GM12875 (cell line): Measurements from ENCODE around the gene STEAP4.
A peak's percentile ranks its signal among the peaks of the same experiment; 100 is the strongest.

Experiments
- H3K4me3 ChIP-seq: one replicate; pipeline ENCODE4 v1.5.1; 2011; ENCODE audit warnings: low read depth, low read length, control low read depth
- CTCF ChIP-seq: IDR thresholded peaks from 2 replicates; pipeline ENCODE4 v1.5.1; 2011; ENCODE audit warnings: low read depth, mild to moderate bottlenecking, control low read depth, inconsistent platforms, low read length, moderate library complexity, borderline replicate concordance; ENCODE audit not compliant: insufficient read depth

Gene STEAP4

GRCh38 chr7:88243345-88243909, 63.3 kb downstream of the STEAP4 start:
- no peak overlapping the region for H3K4me3 ChIP-seq
- TF ChIP-seq CTCF, result peak; percentile 40; the same call in 1 of the 2 replicates

- H3K4me3 ChIP-seq, result no peak overlapping the region
- no peak for TF ChIP-seq CTCF
Measured at GRCh38 chr7:88239852-88240251, 66.8 kb downstream of the STEAP4 start.

GRCh38 chr7:88233828-88234227, 72.9 kb downstream of the STEAP4 start:
- TF ChIP-seq CTCF, result no peak

GRCh38 chr7:88230646-88231045, 76.0 kb downstream of the STEAP4 start:
- H3K4me3 ChIP-seq, result no peak overlapping the region
- no peak for TF ChIP-seq CTCF

More at GRCh38 chr7:88233828-88234227, 72.9 kb downstream of the STEAP4 start:
- no peak overlapping the region for H3K4me3 ChIP-seq

- no peak overlapping the region for H3K4me3 ChIP-seq
- TF ChIP-seq CTCF, result no peak
Measured at GRCh38 chr7:88229302-88229995, 77.2 kb downstream of the STEAP4 start.

GRCh38 chr7:88226886-88227516, 79.7 kb downstream of the STEAP4 start:
- no peak for TF ChIP-seq CTCF
- no peak overlapping the region for H3K4me3 ChIP-seq
